ENCODE measurements around the gene NQO1. TPM values are rescaled to one million over a fixed set of nuclear protein-coding genes. Genes with fewer than 3 reads are reported as not detected.

Gene NQO1
- total and polyA plus RNA-seq, 2 of the 13 experiments (the other 11 are each of a cell fraction or from before 2014, with no cell fraction given) = 464 to 1,060 TPM

- ChIA-PET CTCF (ENCODE audit: low intra/inter-chr PET ratio, low total read pairs) (interaction anchor here (1.1 to 3.0 kb wide), 2 partner anchors 45 to 314 kb away, joined by 3 to 38 read pairs; partner anchors contain the start of gene NOB1), POLR2A (interaction anchor here (1.6 to 6.1 kb wide), 3 partner anchors 14 to 45 kb away, joined by 5 to 36 read pairs (median 11); partner anchors contain the start of genes NOB1 and NQO1)
- peak; percentile 63 for FAIRE-seq
- Histone ChIP-seq H3K4me3 (replicated peaks in 1 of 3; ENCODE audit: insufficient read depth in 1 of 3, low read depth in 2 of 3, low read length in 3 of 3) (no peak overlapping the region), H3K27me3 (ENCODE audit: control insufficient read depth in 1 of 2, insufficient read depth in 2 of 2, low read length in 2 of 2) (no peaks in the 10 kb centered on the region), H3K36me3 (replicated peaks in 1 of 2; ENCODE audit: control insufficient read depth in 1 of 2, insufficient read depth in 2 of 2, low read length in 2 of 2) (peaks cover 13 to 42% of the 10 kb centered on the region in 2 experiments), H2AFZ (ENCODE audit: low read length) (no peak overlapping the region), H3K79me2 (ENCODE audit: insufficient read depth, low read length) (no peaks in the 10 kb centered on the region), H3K9ac (ENCODE audit: insufficient read depth, low read depth, low read length) (no peak overlapping the region), H3K27ac (ENCODE audit: extremely low read length, insufficient read depth, low read length) (no peak overlapping the region), H4K20me1 (ENCODE audit: insufficient read depth, low read length) (no peaks in the 10 kb centered on the region), H3K4me2 (ENCODE audit: low read depth, low read length) (no peak overlapping the region), H3K9me3 (ENCODE audit: low read length) (no peaks in the 10 kb centered on the region), H3K4me1 (ENCODE audit: insufficient read depth, low read length) (peaks cover 12% of the 10 kb centered on the region; the same call in 1 of the 2 replicates)
- intact Hi-C loops (cut with micrococcal nuclease; ENCODE audit: unreplicated experiment) = loop anchor here (1.0 kb wide), 2 partner anchors 14 to 46 kb away; no protein-coding TSS in a partner anchor
- ATAC-seq = no peak
- BruUV-seq (replicated peaks) = no TSS peak
- DNase-seq (ENCODE audit: low spot score) = peak; percentile 81
- WGBS (ENCODE audit: low lambda C conversion rate) = 79% methylated on average over 5 of the region's 5 CpGs
- in situ Hi-C loops (cut with HindIII; ENCODE audit: extremely low pct_ligation_motif_present, low pct_unique_long_range_greater_than_20kb) = loop anchor here (5.0 kb wide), 1 partner anchor 43 kb away; the partner anchor contains the start of gene NOB1
- TF ChIP-seq HMGXB4 (CRISPR knock-in tag; IDR thresholded peaks at IDR 0.05; ENCODE audit: borderline replicate concordance in 1 of 2, low read depth in 1 of 2) = peak in 1 of 2 experiments; percentile 51; a peak in 1 of 4 replicates
- TF ChIP-seq THYN1 (CRISPR knock-in tag; IDR thresholded peaks at IDR 0.05; ENCODE audit: borderline replicate concordance, low read depth) = no peak
- no peak for TF ChIP-seq SRSF9 (IDR thresholded peaks at IDR 0.05; ENCODE audit: borderline replicate concordance, insufficient read depth, low read depth, low read length, poor library complexity, severe bottlenecking)
- no peak for TF ChIP-seq ZNF792 (CRISPR knock-in tag; IDR thresholded peaks at IDR 0.05)
- TF ChIP-seq ARID4A (CRISPR knock-in tag; IDR thresholded peaks at IDR 0.05; ENCODE audit: borderline replicate concordance) = no peak
- TF ChIP-seq NKX3-1 (CRISPR knock-in tag; IDR thresholded peaks at IDR 0.05) = 0 out of 2 replicates have a peak, but pooled peaks have one; percentile 36
- 0 out of 2 replicates have a peak, but pooled peaks have one; percentile 32 for TF ChIP-seq ZNF331 (CRISPR knock-in tag; IDR thresholded peaks at IDR 0.05)
- TF ChIP-seq TCF7L2 (IDR thresholded peaks at IDR 0.05; ENCODE audit: low read depth, low read length) = no peak
- TF ChIP-seq ARID3A (IDR thresholded peaks at IDR 0.05; ENCODE audit: low read depth, low read length) = peak; percentile 84
- TF ChIP-seq GMEB1 (CRISPR knock-in tag; IDR thresholded peaks at IDR 0.05; ENCODE audit: borderline replicate concordance) = no peak
- TF ChIP-seq RBFOX2 (IDR thresholded peaks at IDR 0.05; ENCODE audit: low read depth, low read length) = peak; percentile 10; the same call in 1 of the 2 replicates
- peak; percentile 80 for TF ChIP-seq RAD21 (CRISPR knock-in tag; IDR thresholded peaks at IDR 0.05)
- TF ChIP-seq ZKSCAN5 (CRISPR knock-in tag; IDR thresholded peaks at IDR 0.05) = no peak
These were observed 16.8 kb downstream of the NQO1 start for GRCh38 chr16:69709456-69710084.

All from HepG2 (cell line).